ENCODE results near the gene LRRTM4.

Gene LRRTM4

GRCh38 chr2:77470096-77470495, 52.1 kb downstream of the LRRTM4 start:
- DNase-seq (ENCODE audit: low read depth in 2 of 2): no peak

GRCh38 chr2:77469106-77469505, 53.1 kb downstream of the LRRTM4 start:
- DNase-seq (ENCODE audit: low read depth in 2 of 2): no peak

DNA sequence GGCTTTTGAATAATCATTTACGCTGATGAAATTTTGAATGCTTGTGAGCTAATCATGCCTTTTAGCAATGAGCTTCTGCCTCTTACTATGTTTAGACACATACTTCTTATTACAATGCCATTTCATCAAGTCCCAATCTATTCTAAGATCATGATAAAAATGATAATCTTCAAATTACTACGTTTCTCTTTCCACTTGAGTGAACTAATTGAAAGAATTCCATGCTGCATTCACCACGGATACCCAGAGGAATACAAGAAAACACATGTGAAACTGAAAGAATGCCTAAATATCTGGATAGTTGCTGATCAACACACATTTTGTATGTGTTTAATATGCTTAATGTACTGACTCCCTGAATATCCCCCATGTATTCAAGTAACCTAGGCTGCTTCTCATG, 62.3 kb downstream of the LRRTM4 start:
- DNase-seq (ENCODE audit: low read depth in 2 of 2): no peak

GRCh38 chr2:77458216-77458615, 64.0 kb downstream of the LRRTM4 start:
- DNase-seq (ENCODE audit: low read depth in 2 of 2): no peak

DNA sequence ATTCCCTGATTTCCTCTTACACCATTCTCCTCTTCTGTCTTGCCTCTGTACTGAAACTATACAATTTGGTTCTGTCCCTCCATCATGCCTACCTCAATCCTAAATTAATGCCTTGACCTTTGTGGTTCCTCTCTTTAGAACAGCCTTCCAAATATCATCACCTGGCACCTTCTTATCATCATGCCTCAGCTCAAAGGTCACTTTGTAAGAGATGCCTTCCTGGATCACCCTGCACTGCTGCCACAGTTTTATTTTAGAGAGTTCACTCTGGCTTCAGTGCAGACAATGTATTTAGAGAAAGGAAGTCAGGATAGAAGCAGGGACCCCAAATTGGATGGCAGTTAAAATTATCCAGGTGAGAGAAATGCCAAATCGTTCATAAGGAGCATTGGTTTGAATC, 64.5 kb downstream of the LRRTM4 start:
- no peak for DNase-seq (ENCODE audit: low read depth in 2 of 2)

- DNase-seq (ENCODE audit: low read depth in 2 of 2): no peak
Measured at GRCh38 chr2:77443076-77443475, 79.1 kb downstream of the LRRTM4 start.

DNA sequence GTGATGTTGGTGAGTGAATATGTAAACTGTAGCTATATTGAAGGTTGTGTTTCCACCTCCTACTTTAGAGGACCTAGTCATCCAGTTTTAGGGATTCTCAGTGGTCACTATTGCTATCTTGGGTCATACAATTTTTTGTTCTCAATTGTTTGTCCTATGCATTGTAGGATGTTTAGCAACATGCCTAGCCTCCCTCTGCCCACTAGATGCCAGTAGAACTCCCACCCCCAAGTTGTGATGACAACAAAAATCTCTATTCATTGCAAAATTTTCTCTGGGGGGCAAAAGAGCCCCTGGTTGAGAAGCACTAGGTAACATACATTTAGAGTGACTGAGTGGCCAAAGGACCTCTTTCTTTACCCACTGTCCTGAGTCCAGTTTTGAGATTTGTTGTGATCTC, 87.3 kb downstream of the LRRTM4 start:
- DNase-seq (ENCODE audit: low read depth in 2 of 2): no peak

DNA sequence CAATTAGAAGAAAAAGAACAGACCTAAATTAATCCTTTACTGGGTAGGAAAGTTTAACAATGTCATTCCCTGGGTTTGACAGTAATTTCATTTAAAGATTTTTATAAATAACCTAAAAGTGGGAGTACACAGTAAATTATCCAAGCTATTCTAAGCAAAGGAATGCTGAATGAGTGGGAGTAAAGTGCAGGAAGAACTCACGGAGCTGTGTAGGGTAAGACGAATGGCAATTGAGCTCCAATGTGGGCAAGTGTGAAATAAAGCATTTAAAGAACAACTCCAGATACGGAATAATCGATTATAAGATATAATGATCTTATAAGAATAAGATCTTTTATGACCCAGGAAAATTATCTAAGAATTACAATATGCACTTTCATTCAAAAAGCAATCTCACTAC, 93.2 kb downstream of the LRRTM4 start:
- DNase-seq (ENCODE audit: low read depth in 2 of 2): no peak

GRCh38 chr2:77421971-77422370, 100.2 kb downstream of the LRRTM4 start:
- DNase-seq (ENCODE audit: low read depth in 2 of 2): no peak

DNA sequence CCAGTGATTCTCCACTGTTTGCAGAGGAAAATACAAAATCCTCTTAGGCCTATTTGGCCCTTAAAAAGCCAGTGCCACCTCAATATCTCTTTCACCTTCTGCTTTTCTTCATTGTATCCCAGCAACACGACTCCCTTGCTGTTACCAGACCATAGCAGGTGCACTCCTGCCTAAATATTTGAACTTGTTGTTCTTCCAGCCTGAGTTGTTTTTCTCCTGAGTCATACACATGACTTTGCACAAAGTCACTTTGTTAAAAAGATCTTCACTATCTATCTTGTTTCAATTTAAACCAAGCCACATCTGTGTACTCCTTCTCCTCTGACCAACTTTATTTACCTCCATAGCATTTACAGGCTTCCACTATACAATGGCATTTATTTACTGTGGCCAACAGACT, 103.6 kb downstream of the LRRTM4 start:
- no peak for DNase-seq (ENCODE audit: low read depth in 2 of 2)

- DNase-seq (ENCODE audit: low read depth in 2 of 2): no peak
Measured at GRCh38 chr2:77404189-77404588, 118.0 kb downstream of the LRRTM4 start.

DNA sequence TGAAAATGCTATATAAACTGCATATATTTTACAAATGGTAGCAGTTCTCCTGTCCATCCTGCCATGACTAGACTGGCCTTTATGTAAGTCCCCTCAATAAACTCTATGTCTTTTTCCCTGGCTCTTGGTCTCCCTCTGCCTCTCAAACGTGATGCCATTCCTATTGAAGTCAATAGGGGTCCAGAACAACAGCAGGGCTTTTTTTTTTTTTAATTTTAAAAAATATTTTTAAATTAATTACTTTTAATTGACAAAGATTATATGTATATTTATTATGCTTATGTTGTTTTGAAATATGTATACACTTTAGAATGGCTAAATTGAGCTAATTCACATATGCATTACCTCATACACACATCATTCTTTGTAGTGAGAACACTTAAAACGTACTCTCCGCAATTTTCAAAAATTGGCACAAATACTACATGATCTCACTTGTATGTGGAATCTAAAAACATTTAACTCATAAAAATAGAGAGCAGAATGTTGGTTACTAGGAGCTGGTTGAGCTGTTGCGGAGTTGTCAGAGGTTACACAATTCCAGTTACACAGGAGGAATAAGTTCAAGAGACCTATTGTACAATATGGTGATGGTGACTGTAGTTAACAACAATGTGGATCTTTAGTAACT, 123.1 kb downstream of the LRRTM4 start:
- no peak for DNase-seq (ENCODE audit: low read depth in 2 of 2)

GRCh38 chr2:77397763-77398162, 124.4 kb downstream of the LRRTM4 start:
- DNase-seq (ENCODE audit: low read depth in 2 of 2): no peak

DNA sequence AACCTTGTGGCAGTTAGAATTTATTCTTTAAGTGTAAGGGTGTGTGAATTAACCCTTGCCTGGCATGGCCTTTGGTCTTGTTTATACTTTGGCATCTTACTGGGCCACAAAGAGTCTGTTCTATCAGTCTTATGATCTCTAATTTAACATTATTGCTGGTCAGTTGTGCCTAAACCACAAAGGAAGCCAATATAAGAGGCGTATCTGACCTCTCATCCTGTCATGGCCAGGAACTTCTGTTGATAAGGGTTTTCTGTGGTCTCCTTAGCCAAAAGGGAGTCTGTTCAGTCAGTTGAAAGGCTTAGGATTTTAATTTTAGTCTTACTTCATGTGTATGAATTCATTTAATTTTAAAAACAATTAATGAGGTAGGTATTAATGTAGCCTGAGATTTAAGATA, 127.2 kb downstream of the LRRTM4 start:
- DNase-seq (ENCODE audit: low read depth in 2 of 2): no peak

DNA sequence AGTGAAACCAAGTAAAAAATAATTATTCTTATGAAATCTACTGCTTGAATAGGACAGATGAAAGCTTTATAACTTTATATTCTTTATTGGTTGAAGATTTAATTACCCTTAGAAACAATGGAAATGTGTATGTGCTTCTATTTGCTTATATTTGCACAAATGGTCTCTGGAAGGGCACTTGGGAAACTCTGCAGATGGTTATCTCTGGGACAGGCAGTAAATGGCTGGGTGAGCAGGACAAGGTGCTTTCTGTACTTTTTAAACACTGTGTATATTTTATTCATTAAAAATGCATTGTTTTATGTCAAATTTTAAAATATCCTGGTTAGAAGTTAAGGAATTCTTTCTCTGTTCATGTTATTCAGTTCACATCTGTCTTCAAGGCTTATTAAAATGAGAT, 131.1 kb downstream of the LRRTM4 start:
- no peak for DNase-seq (ENCODE audit: low read depth in 2 of 2)

DNA sequence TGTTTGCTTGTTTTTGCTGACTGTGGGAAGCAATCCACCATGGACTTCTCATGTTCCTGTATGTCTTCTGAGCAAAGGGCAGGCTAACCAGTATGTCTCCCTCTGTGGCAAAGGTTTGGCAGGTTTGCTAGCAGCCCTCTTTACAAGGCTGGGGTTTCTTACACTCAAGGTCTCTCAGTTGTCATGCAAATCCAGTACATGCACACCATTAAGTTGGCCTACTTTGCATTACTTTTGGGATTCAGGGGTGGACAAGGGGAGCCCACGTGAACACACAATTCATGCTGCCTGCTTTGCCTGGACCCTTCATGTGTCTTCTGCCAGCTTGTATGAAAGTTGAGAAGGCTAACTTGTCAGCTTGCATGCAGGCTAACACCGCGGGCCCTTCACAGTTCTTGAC, 134.9 kb downstream of the LRRTM4 start:
- DNase-seq (ENCODE audit: low read depth in 2 of 2): no peak

GRCh38 chr2:77372636-77373035, 149.5 kb downstream of the LRRTM4 start:
- DNase-seq (ENCODE audit: low read depth in 2 of 2): no peak

GRCh38 chr2:77370511-77370910, 151.7 kb downstream of the LRRTM4 start:
- DNase-seq (ENCODE audit: low read depth in 2 of 2): no peak

GRCh38 chr2:77363277-77363676, 158.9 kb downstream of the LRRTM4 start:
- no peak for DNase-seq (ENCODE audit: low read depth in 2 of 2)

DNA sequence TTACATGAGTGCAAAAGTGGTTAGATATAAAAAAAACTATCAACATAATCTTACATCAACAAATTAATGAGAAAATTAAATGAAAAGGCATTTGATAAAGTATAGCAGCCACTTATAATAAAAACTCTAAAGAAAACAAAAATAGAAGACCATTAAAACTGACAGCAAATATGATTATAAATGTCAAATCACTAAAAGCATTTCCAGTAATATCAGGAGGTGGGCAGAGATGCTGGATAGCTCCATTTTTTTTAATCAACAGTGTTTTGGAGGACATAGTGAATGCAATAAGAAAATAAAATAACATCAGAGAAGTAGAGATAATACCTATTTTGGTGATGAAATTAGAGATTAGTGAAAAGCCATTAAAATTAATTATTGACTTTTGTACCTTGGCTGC, 173.4 kb downstream of the LRRTM4 start:
- no peak for DNase-seq (ENCODE audit: low read depth in 2 of 2)

GRCh38 chr2:77336013-77336412, 186.2 kb downstream of the LRRTM4 start:
- no peak for DNase-seq (ENCODE audit: low read depth in 2 of 2)

- DNase-seq (ENCODE audit: low read depth in 2 of 2): no peak
Measured at GRCh38 chr2:77328134-77328931, 193.8 kb downstream of the LRRTM4 start.

DNA sequence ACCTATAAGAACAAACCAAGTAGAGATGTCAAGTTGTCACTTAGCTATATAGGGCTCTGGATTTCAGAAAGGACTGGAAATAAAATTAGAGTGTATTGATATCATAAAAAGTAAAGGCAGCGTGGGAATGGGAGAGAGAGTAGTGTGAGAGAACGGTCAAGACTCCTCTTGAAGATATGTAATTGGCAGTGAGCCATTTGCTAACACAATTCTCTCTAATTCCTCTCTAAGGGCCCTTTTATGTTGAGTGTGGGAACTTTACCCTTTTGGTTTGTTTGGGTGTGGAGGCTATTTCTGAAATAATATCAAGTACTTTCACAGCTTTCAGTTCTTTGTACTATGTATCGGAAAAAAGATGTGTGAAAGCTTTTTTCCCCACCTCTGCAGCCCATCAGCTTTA, 196.8 kb downstream of the LRRTM4 start:
- DNase-seq (ENCODE audit: low read depth in 2 of 2): no peak

GRCh38 chr2:77322431-77322830, 199.7 kb downstream of the LRRTM4 start:
- DNase-seq (ENCODE audit: low read depth in 2 of 2): no peak
